Left lung (tissue), 10 donors: ENCODE data around the gene MAD2L1. TPM values are rescaled to one million over a fixed set of nuclear protein-coding genes. Genes with fewer than 3 reads are reported as not detected.

Source experiments
- ATAC-seq: fragments of 200-7000 bp; cut with Tn5 transposase; one replicate; pipeline ENCODE4 v1.9.1; 2020; ENCODE audit warnings: moderate library complexity
- DNase-seq, 4 donors: peaks; one replicate each; pipeline ENCODE4 v3.0.0-alpha.2; 2013 to 2020
- H3K27ac ChIP-seq, 2 donors: fragments of 200-600 bp; sonication (generic) in 1 of 2; one replicate each; pipeline versions ENCODE4 v1.5.0 to v1.8.0; 2020 to 2021
- H3K27me3 ChIP-seq, 2 donors: fragments of 200-600 bp; sonication (generic) in 1 of 2; one replicate each; pipeline versions ENCODE4 v1.5.0 to v1.8.0; 2020 to 2021
- H3K36me3 ChIP-seq, 2 donors: fragments of 200-600 bp; sonication (generic) in 1 of 2; one replicate each; pipeline versions ENCODE4 v1.5.0 to v1.8.0; 2020 to 2021
- H3K4me1 ChIP-seq, 2 donors: fragments of 200-600 bp; one replicate each; pipeline ENCODE4 v1.8.0; 2021
- H3K4me3 ChIP-seq, 2 donors: fragments of 200-600 bp; sonication (generic) in 1 of 2; one replicate each; pipeline versions ENCODE4 v1.5.0 to v1.8.0; 2020 to 2021; ENCODE audit warnings: mild to moderate bottlenecking in 1 of 2
- H3K9me3 ChIP-seq, 2 donors: fragments of 200-600 bp; sonication (generic) in 1 of 2; one replicate each; pipeline versions ENCODE4 v1.5.0 to v1.8.0; 2020 to 2021
- CTCF ChIP-seq, 2 donors: fragments of 200-600 bp; sonication (generic) in 1 of 2; IDR thresholded peaks; one replicate each; pipeline versions ENCODE4 v1.5.0 to v1.8.0; 2021; ENCODE audit warnings: antibody characterized with exemption in 2 of 2
- intact Hi-C, 2 donors: fragments of 100-400 bp; cut with DNase I; formaldehyde crosslinking; loops; one replicate each; pipeline versions ENCODE4 v1.11.2 to v1.14.2; 2022
- polyA plus RNA-seq, 6 donors: library from polyadenylated mRNA; unstranded; fragments of 120-200 nt; gene quantifications; one replicate each; pipeline ENCODE4 v1.2.1, GENCODE V29; 2013; ENCODE audit not compliant: insufficient read length in 6 of 6
- total RNA-seq, 2 donors: library from RNA; stranded (reverse); fragmentation: NEBNext Ultra II Directional; extraction: Animal tissue kit (Norgen Biotek cat#: 25700); gene quantifications; one replicate each; pipeline ENCODE4 v1.2.1, GENCODE V29; 2021
- donor health status: DM: no; HTN: yes; CAD: no.
- donor health status: DM: no; HTN: no; CAD: no.

Gene MAD2L1
- total and polyA plus RNA-seq, 8 donors = 6.0 to 69.5 (median 36.2) TPM

DNA sequence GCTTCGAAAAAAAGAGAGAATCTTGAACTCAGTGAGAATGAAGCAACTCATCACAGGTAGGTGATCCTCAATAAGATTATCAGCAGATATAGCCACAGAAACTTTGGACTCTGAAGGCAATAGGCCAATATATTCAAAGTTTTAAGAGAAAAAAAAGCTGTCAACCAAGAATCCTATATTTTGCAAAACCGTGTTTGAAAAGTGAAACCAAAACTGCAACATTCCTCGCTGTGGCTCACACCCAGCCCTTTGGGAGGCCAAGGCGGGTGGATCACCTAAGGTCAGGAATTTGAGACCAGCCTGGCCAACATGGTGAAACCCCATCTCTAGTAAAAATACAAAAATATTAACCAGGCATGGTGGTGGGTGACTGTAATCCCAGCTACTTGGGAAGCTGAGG lies 22.8 kb downstream of the MAD2L1 start:
- H3K27me3 ChIP-seq = no peaks in the 10 kb centered on the region
- peaks cover 0 to 10% of the 10 kb centered on the region in 2 donors for H3K9me3 ChIP-seq
- intact Hi-C loops = no loop called here
- TF ChIP-seq CTCF (IDR thresholded peaks at IDR 0.05) = no peak
- no peak for ATAC-seq
- no peaks in the 10 kb centered on the region for H3K4me1 ChIP-seq
- H3K4me3 ChIP-seq = no peak overlapping the region
- no peak overlapping the region for H3K27ac ChIP-seq
- no peaks in the 10 kb centered on the region for H3K36me3 ChIP-seq
- no peak for DNase-seq

DNA sequence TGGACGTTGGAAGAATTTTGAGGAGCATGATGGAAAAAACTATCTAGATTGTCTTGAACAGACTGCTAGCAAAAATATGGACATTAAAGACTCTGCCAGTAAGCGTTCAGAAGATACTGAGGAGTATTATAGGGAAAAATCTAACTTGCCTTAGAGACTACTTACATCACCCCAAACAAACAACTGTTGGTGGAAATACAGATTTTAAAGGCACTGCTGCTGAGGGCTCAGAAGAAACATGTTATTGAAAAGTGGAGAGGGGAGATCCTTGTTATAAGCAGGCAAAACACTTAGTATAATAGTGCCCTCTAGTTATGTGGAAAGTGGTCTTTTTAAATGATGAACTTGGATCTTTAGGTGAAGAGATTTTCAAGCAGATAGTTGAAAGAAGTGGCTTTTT lies 29.2 kb downstream of the MAD2L1 start:
- no peak for ATAC-seq

DNA sequence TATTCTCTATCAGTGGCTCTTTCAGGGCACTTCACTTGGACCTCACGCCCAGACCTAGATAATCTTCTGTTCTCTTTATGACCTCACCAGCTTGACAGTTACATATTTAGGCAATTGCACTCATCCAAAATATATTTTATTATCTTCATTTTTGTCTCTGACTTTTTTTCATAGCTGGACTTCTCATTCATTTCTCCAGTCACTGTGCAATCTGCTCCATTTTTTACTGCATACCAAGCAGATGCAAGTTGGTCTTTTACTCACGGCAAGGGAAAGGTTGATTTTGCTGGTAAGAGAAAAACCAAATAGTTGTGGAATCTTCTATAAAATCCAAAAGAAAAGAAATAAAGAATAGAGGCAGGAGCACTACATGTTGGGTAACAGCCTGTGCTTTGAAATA lies 31.7 kb downstream of the MAD2L1 start:
- H3K4me3 ChIP-seq = no peak overlapping the region
- no peak overlapping the region for H3K27ac ChIP-seq
- H3K27me3 ChIP-seq = peaks cover 0 to 6% of the 10 kb centered on the region in 2 donors
- no peak for DNase-seq
- no peaks in the 10 kb centered on the region for H3K9me3 ChIP-seq
- H3K36me3 ChIP-seq = no peaks in the 10 kb centered on the region
- no peak for TF ChIP-seq CTCF (IDR thresholded peaks at IDR 0.05)
- no peak for ATAC-seq
- intact Hi-C loops = no loop called here
- H3K4me1 ChIP-seq = no peaks in the 10 kb centered on the region

More for the DNA sequence above, 29.2 kb downstream of the MAD2L1 start:
- Histone ChIP-seq H3K36me3 (no peaks in the 10 kb centered on the region), H3K4me1 (no peaks in the 10 kb centered on the region), H3K4me3 (no peak overlapping the region), H3K9me3 (no peaks in the 10 kb centered on the region), H3K27ac (no peak overlapping the region), H3K27me3 (peaks cover 0 to 6% of the 10 kb centered on the region in 2 donors)
- no peak for DNase-seq
- intact Hi-C loops = no loop called here
- TF ChIP-seq CTCF (IDR thresholded peaks at IDR 0.05) = no peak

- ATAC-seq (no peak), DNase-seq (no peak)
- H3K4me1 ChIP-seq = no peaks in the 10 kb centered on the region
- H3K27ac ChIP-seq = no peak overlapping the region
- H3K4me3 ChIP-seq = no peak overlapping the region
- intact Hi-C loops = no loop called here
- TF ChIP-seq CTCF (IDR thresholded peaks at IDR 0.05) = no peak
- H3K9me3 ChIP-seq = no peaks in the 10 kb centered on the region
- H3K27me3 ChIP-seq = no peaks in the 10 kb centered on the region
- H3K36me3 ChIP-seq = no peaks in the 10 kb centered on the region
Measured at GRCh38 chr4:120026853-120027252, 39.8 kb downstream of the MAD2L1 start.

- DNase-seq (no peak), ATAC-seq (no peak)
- no peak overlapping the region for H3K27ac ChIP-seq
- H3K36me3 ChIP-seq = no peaks in the 10 kb centered on the region
- H3K27me3 ChIP-seq = no peaks in the 10 kb centered on the region
- no peak for TF ChIP-seq CTCF (IDR thresholded peaks at IDR 0.05)
- H3K4me1 ChIP-seq = no peaks in the 10 kb centered on the region
- no peak overlapping the region for H3K4me3 ChIP-seq
- intact Hi-C loops = no loop called here
- no peaks in the 10 kb centered on the region for H3K9me3 ChIP-seq
Measured at GRCh38 chr4:120025516-120025915, 41.1 kb downstream of the MAD2L1 start.
